HG03378 (cell line): ENCODE measurements around the gene PHF2.

Experiments used
- ATAC-seq: cut with Tn5 transposase; IDR thresholded peaks from one replicate; pipeline ENCODE4 v1.9.1; 2021; ENCODE audit warnings: mild to moderate bottlenecking, moderate library complexity; ENCODE audit not compliant: unreplicated experiment

The PHF2 gene

DNA sequence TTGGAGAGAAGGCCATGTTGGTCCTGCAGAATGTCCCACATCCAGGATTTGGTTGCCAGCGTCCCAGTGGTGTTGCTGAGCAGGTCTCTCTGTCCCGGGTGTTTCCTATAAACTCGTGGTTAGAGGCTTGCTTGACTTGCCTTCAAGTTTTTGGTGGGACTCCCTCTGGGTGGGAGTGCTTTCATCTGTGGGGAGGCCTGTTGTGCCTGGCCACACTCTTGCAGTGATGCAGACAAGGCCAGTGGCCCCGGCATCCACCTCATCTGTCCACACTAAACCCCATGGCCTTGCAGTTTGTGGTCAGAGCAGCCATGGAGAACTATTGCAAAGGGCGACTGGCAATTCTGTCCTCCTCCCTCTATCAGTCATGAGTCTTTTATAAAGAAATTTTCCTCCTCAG lies 71.8 kb downstream of the PHF2 start:
- ATAC-seq, result no peak

DNA sequence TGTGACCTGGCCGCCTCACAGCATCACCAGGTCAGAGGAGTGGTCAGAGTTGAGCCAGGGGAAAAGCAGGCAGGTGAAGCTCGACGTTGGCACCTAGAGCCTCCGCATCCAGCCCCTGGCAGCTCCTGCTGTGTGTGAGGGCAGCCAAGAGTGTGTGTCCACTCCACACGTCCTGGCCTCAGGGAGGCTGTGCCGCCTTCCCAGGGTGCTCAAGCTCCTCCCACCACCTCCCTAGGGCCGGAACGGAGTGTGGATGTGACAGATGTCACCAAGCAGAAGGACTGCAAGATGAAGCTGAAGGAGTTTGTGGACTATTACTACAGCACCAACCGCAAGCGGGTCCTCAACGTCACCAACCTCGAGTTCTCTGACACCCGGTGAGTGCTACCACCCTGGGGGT lies 72.5 kb downstream of the PHF2 start:
- ATAC-seq, result no peak

GRCh38 chr9:93649610-93650261 lies 73.4 kb downstream of the PHF2 start:
- ATAC-seq, result no peak

DNA sequence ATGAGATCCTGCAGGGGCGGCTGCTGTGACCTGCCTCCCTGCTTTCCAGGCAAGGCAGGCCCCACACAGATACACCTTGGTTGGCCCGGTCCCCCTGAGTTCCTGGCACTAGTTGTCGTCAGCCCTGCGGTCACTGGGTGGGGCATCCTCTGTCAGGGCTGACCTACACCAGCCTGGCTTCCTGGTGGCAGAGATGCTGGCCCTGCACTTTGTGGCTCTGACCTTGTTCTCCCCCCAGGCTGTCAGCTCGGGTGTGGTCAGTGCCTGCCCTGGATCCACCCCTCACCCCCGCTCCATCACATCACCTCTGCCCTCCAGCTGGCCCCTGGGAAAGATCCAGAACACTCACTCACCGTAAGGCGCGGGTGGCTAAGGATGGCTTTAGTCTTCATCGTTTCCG lies 74.1 kb downstream of the PHF2 start:
- ATAC-seq, result no peak

GRCh38 chr9:93651521-93651950 lies 75.2 kb downstream of the PHF2 start:
- no peak for ATAC-seq

- no peak for ATAC-seq
These were observed 76.5 kb downstream of the PHF2 start for GRCh38 chr9:93652604-93653592.

DNA sequence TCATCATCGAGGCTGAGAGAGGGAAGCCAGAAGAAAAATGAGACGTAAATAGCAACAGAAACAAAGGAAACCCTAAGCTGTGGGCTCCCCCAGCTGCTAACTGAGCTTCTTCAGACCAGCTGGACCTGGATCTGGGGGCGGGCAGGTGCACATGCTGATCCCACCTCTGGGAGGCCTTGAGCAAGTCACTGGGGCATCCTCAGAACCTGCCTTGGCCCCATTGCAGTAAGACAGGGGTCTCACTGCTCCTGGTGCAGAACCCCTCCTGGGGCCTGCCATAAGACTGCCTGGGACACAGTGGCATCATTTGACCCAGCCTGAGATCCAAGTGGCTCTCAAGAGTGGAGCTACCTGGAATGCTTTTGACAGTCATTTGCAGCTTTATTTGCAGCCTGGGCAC lies 77.4 kb downstream of the PHF2 start:
- ATAC-seq, result no peak

- no peak for ATAC-seq
These were observed 78.1 kb downstream of the PHF2 start for GRCh38 chr9:93654351-93654961.

- no peak for ATAC-seq
These were observed 79.4 kb downstream of the PHF2 start for GRCh38 chr9:93655621-93656425.

- no peak for ATAC-seq
These were observed 80.2 kb downstream of the PHF2 start for GRCh38 chr9:93656426-93657239.

DNA sequence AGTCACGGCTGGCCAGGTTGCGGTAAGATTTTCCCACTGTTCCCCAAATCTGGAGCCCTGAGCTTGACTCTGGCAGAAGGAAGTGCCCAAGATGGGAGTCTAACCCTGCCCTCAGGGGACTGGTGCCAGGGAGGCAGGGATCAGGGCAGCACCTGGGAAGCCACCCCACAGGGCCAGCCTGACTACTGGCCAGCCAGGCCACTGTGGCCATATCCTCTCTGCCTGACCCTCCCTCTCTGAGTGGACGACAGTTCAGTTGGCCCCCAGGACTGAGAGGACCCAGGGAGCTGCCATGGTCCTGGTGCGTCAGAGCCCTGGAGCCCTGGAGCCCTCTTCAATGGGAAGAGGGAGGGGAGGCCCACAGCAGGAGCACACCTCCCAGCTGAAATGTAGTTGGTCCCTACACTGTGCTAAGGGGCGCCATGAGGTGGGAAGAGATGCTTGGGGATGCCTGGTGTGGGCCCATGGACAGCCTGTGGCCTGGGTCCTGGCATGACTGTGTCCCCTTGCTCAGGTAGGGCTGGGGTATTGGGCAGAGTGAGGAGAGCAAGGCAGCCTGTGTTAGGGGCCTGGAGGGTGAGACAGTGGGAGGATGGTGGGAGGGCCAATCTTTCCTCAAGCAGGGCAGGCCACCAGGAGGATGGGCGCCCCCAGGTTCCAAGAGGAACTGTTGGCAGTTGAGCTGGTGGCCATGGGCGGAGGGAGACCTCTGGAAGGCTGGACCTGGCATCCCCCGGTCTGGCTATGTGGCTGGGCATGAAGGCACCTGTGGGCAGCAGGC lies 81.1 kb downstream of the PHF2 start:
- ATAC-seq, result no peak

- ATAC-seq, result no peak
These were observed 82.0 kb downstream of the PHF2 start for GRCh38 chr9:93658184-93658925.

DNA sequence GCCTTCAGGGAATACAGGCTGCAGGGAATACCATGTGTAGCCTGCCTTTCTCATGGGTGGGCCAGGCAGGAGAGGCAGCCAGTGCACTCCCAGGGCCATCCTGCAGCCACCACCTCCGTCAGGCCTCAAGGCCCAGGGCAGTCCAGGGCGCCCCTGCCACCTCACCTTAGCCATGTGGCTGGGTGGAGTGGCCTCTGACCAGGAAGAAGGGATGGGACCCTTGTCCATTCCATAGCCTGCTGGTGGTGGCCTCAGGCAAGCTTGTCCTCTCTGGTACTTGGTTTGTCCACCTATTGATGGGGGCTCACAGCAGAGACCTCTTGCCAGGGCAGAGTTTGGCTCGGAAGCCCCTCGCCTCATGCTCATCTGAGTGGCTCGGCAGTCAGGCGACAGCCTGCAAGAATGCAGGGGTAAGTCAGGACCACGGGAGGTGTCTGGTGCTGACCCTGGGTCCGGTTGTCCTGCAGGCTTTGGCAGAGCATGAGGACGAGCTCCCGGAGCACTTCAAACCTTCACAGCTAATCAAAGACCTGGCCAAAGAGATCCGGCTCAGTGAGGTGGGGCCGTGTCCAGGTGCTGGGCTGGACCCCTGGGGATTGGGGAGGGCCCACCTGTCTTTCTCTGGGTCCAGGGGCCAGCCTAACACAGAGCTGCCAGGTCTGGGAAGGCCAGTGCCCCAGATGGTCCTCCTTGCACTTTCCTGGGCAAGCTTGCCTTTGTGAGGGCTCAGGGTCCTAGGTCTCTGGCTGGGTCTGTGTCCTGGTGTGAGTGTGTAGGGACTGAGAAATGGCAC lies 82.9 kb downstream of the PHF2 start:
- ATAC-seq, result no peak

- ATAC-seq, result no peak
These were observed 83.4 kb downstream of the PHF2 start for GRCh38 chr9:93659837-93660177.

GRCh38 chr9:93660352-93661046 lies 84.1 kb downstream of the PHF2 start:
- ATAC-seq, result no peak

- ATAC-seq, result no peak
These were observed 85.2 kb downstream of the PHF2 start for GRCh38 chr9:93661591-93661990.

- ATAC-seq, result no peak
These were observed 85.7 kb downstream of the PHF2 start for GRCh38 chr9:93662016-93662638.
